Fibroblast of lung (primary cell): Measurements from ENCODE around the gene MYO9A. TPM values are rescaled to one million over a fixed set of nuclear protein-coding genes. Genes with fewer than 3 reads are reported as not detected.

ENCODE experiments used
- DNase-seq, 2 donors: peaks; one replicate each; pipeline versions ENCODE4 v3.0.0 to v3.0.0-alpha.2; 2010; ENCODE audit warnings: low read depth in 2 of 2
- H2AFZ ChIP-seq: 2 replicates; pipeline ENCODE4 v1.5.1; 2012; ENCODE audit warnings: low read length, control low read depth, inconsistent platforms
- H3K27ac ChIP-seq: 2 replicates; pipeline ENCODE4 v1.5.1; 2011; ENCODE audit warnings: low read length, control low read depth; ENCODE audit not compliant: insufficient read depth
- H3K27me3 ChIP-seq: 2 replicates; pipeline ENCODE4 v1.5.1; 2011; ENCODE audit warnings: mild to moderate bottlenecking, low read length; ENCODE audit not compliant: control insufficient read depth, insufficient read depth
- H3K36me3 ChIP-seq: 2 replicates; pipeline ENCODE4 v1.5.1; 2011; ENCODE audit warnings: low read length; ENCODE audit not compliant: control insufficient read depth, insufficient read depth
- H3K4me1 ChIP-seq: 2 replicates; pipeline ENCODE4 v1.5.1; 2011; ENCODE audit warnings: low read length; ENCODE audit not compliant: control insufficient read depth, insufficient read depth; ENCODE audit errors: extremely low read depth
- H3K4me2 ChIP-seq: 2 replicates; pipeline ENCODE4 v1.5.1; 2011; ENCODE audit warnings: low read length, control low read depth; ENCODE audit not compliant: insufficient read depth; ENCODE audit errors: extremely low read depth
- H3K4me3 ChIP-seq, 4 experiments: fragments of 200-600 bp in 1 of 4; sonication (generic) in 1 of 4; replicated peaks in 1 of 4; 2 replicates each; pipeline ENCODE4 v1.5.1; 2011 to 2016; ENCODE audit warnings: low read length in 4 of 4, low read depth in 3 of 4, mild to moderate bottlenecking in 3 of 4, control low read depth in 2 of 4, inconsistent platforms in 1 of 4, mixed read lengths in 1 of 4; ENCODE audit not compliant: insufficient read depth in 1 of 4; ENCODE audit errors: control extremely low read depth in 1 of 4
- H3K79me2 ChIP-seq: 2 replicates; pipeline ENCODE4 v1.5.1; 2012; ENCODE audit warnings: mild to moderate bottlenecking, low read length, inconsistent platforms; ENCODE audit not compliant: control insufficient read depth, insufficient read depth
- H3K9ac ChIP-seq: 2 replicates; pipeline ENCODE4 v1.5.1; 2011; ENCODE audit warnings: mild to moderate bottlenecking, low read length, control low read depth; ENCODE audit not compliant: insufficient read depth
- H3K9me3 ChIP-seq: 2 replicates; pipeline ENCODE4 v1.5.1; 2012; ENCODE audit warnings: low read depth, low read length; ENCODE audit not compliant: control insufficient read depth, insufficient read depth
- H4K20me1 ChIP-seq: 2 replicates; pipeline ENCODE4 v1.5.1; 2011; ENCODE audit warnings: low read length; ENCODE audit not compliant: control insufficient read depth, insufficient read depth; ENCODE audit errors: extremely low read depth
- EZH2 ChIP-seq: IDR thresholded peaks from 2 replicates; pipeline ENCODE4 v1.5.1; 2012; ENCODE audit warnings: low read length, control low read depth, mild to moderate bottlenecking; ENCODE audit errors: missing control alignments
- polyA plus RNA-seq, 2 donors: library from polyadenylated mRNA; depleted of rRNA in 1 of 2; stranded (reverse) in 1 of 2; unstranded in 1 of 2; fragments of >200 nt; gene quantifications; 2 replicates each; pipeline ENCODE4 v1.2.1, GENCODE V29; 2011 to 2012; ENCODE audit warnings: missing spikeins in 1 of 2
- total RNA-seq: library from RNA; depleted of rRNA; stranded (reverse); fragments of >200 nt; gene quantifications from 2 replicates; pipeline ENCODE4 v1.2.1, GENCODE V29; 2014
- TF ChIP-seq, protein P1 (sequence below), 2 donors: IDR thresholded peaks in 1 of 2; conservative IDR thresholded peaks in 1 of 2; 1 replicate in 1 of 2; 2 replicates in 1 of 2; pipeline ENCODE4 v1.5.1; 2011 to 2012; ENCODE audit warnings: low read length in 2 of 2, control low read depth in 1 of 2, inconsistent platforms in 1 of 2, low read depth in 1 of 2, mild to moderate bottlenecking in 1 of 2

Gene MYO9A
- total and polyA plus RNA-seq, 2 donors (not counting 1 experiment from before 2014, with no cell fraction given): 12.8 to 48.6 TPM

DNA sequence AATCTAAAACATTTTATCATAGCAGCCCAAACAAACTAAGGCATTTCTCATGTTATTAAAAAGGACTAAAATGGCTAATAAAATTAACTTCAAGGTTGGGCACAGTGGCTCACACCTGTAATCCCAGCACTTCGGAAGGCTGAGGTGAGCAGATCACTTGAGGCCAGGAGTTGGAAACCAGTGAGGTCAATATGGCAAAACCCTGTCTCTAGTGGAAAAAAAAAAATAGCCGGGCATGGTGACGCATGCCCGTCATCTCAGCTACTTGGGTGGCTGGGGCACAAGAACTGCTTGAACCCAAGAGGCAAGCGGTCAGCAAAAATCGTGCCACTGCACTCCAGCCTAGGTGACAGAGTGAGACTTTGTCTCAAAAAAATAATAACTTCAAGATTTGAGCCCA lies 197.4 kb downstream of the MYO9A start:
- Histone ChIP-seq H3K4me2 (no peak overlapping the region), H3K9me3 (no peaks in the 10 kb centered on the region), H3K9ac (no peak overlapping the region), H3K4me3 (no peak overlapping the region), H4K20me1 (no peaks in the 10 kb centered on the region), H2AFZ (no peak overlapping the region), H3K79me2 (no peaks in the 10 kb centered on the region), H3K27ac (no peak overlapping the region), H3K27me3 (no peaks in the 10 kb centered on the region), H3K4me1 (no peaks in the 10 kb centered on the region), H3K36me3 (no peaks in the 10 kb centered on the region)
- DNase-seq: no peak
- TF ChIP-seq, protein P1, sequence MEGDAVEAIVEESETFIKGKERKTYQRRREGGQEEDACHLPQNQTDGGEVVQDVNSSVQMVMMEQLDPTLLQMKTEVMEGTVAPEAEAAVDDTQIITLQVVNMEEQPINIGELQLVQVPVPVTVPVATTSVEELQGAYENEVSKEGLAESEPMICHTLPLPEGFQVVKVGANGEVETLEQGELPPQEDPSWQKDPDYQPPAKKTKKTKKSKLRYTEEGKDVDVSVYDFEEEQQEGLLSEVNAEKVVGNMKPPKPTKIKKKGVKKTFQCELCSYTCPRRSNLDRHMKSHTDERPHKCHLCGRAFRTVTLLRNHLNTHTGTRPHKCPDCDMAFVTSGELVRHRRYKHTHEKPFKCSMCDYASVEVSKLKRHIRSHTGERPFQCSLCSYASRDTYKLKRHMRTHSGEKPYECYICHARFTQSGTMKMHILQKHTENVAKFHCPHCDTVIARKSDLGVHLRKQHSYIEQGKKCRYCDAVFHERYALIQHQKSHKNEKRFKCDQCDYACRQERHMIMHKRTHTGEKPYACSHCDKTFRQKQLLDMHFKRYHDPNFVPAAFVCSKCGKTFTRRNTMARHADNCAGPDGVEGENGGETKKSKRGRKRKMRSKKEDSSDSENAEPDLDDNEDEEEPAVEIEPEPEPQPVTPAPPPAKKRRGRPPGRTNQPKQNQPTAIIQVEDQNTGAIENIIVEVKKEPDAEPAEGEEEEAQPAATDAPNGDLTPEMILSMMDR (conservative IDR thresholded peaks at IDR 0.05 in 1 of 2, IDR thresholded peaks at IDR 0.05 in 1 of 2; ENCODE audit: low read depth in 1 of 2, low read length in 2 of 2): no peak
- no peak for TF ChIP-seq EZH2

DNA sequence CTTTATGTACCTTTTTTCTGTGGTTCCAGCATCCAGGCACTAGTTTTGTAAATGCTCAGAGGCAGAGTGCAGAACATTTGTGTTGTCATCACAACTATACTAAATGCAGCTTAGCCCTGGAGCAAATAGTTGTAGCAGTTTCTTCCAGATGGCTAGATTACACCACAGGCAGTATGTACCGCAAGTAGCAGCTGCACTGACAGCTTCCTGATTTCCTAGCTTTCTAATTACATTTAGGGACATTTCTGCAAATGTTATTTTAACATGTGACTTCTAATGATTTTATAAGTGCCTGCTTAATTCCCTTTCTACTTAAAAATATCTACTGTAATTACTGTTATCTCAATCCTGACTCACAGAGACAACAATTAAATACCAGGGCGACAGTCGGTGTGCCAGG lies 201.1 kb downstream of the MYO9A start:
- Histone ChIP-seq H3K4me1 (no peaks in the 10 kb centered on the region), H3K4me3 (no peak overlapping the region), H3K9ac (no peak overlapping the region), H3K27me3 (no peaks in the 10 kb centered on the region), H3K4me2 (no peak overlapping the region), H2AFZ (no peak overlapping the region), H3K27ac (no peak overlapping the region), H3K9me3 (no peaks in the 10 kb centered on the region), H4K20me1 (no peaks in the 10 kb centered on the region), H3K79me2 (no peaks in the 10 kb centered on the region), H3K36me3 (no peaks in the 10 kb centered on the region)
- no peak for TF ChIP-seq EZH2
- TF ChIP-seq, protein P1 (conservative IDR thresholded peaks at IDR 0.05 in 1 of 2, IDR thresholded peaks at IDR 0.05 in 1 of 2; ENCODE audit: low read depth in 1 of 2, low read length in 2 of 2): no peak
- DNase-seq: no peak

DNA sequence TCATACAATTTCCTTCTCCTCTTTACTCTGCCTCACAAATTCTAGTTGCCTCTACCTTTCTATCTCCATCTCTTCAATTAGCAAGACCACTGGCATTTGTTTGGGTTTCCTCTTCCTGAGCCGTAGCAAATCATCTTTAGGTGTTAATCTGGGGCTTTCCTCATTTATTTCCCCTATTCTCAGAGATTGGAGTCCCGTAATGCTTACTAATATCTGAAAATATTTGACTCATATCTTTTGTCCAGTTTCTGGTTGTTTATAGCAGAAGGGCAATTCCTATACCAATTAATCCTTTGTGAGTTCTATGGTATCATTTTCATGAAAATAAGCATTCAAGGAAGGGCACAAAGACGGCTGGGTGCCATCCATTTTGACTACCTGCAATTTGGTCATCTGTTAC lies 203.9 kb downstream of the MYO9A start:
- no peaks in the 10 kb centered on the region for H3K4me1 ChIP-seq
- H2AFZ ChIP-seq: no peak overlapping the region
- no peak overlapping the region for H3K4me2 ChIP-seq
- no peak for DNase-seq
- H3K27ac ChIP-seq: no peak overlapping the region
- H3K9me3 ChIP-seq: no peaks in the 10 kb centered on the region
- no peaks in the 10 kb centered on the region for H3K79me2 ChIP-seq
- TF ChIP-seq, protein P1 (conservative IDR thresholded peaks at IDR 0.05 in 1 of 2, IDR thresholded peaks at IDR 0.05 in 1 of 2; ENCODE audit: low read depth in 1 of 2, low read length in 2 of 2): no peak
- no peaks in the 10 kb centered on the region for H3K36me3 ChIP-seq
- no peak overlapping the region for H3K4me3 ChIP-seq
- no peak overlapping the region for H3K9ac ChIP-seq
- no peaks in the 10 kb centered on the region for H4K20me1 ChIP-seq
- H3K27me3 ChIP-seq: no peaks in the 10 kb centered on the region
